ENCODE measurements around the gene FECH. TPM values are rescaled to one million over a fixed set of nuclear protein-coding genes. Genes with fewer than 3 reads are reported as not detected.
A peak's percentile ranks its signal among the peaks of the same experiment; 100 is the strongest.

The FECH gene
- total and polyA plus RNA-seq, 9 of the 15 experiments (the other 6 are each of a cell fraction or from before 2014, with no cell fraction given) = 19.8 to 170 (median 56.8) TPM

GRCh38 chr18:57583297-57583835 lies 3.1 kb downstream of the FECH start (continued):
- TF ChIP-seq ZMIZ1 (IDR thresholded peaks at IDR 0.05; ENCODE audit: low read depth in 2 of 2, low read length in 2 of 2) = peak in 1 of 2 experiments; percentile 89; a peak in 2 of 4 replicates
- peak; percentile 70; the same call in 1 of the 2 replicates for TF ChIP-seq ZNF589 (CRISPR knock-in tag; IDR thresholded peaks at IDR 0.05; ENCODE audit: low read depth)
- no peak for TF ChIP-seq RBM25 (IDR thresholded peaks at IDR 0.05; ENCODE audit: low read depth, low read length, severe bottlenecking)
- TF ChIP-seq SREBF2 (CRISPR knock-in tag; IDR thresholded peaks at IDR 0.05) = no peak
- no peak for TF ChIP-seq HNRNPH1 (optimal IDR thresholded peaks at IDR 0.05; ENCODE audit: low read depth, low read length)
- TF ChIP-seq MLX (CRISPR knock-in tag; conservative IDR thresholded peaks at IDR 0.05) = no peak
- TF ChIP-seq ZNF175 (CRISPR knock-in tag; IDR thresholded peaks at IDR 0.05; ENCODE audit: low read depth) = no peak
- no peak for TF ChIP-seq MYBL2 (IDR thresholded peaks at IDR 0.05; ENCODE audit: low read depth)
- no peak for TF ChIP-seq MYBL2 (CRISPR knock-in tag; IDR thresholded peaks at IDR 0.05; ENCODE audit: borderline replicate concordance)
- TF ChIP-seq ELF1 (tag; IDR thresholded peaks at IDR 0.05) = no peak
- no peak for TF ChIP-seq ZNF12 (CRISPR knock-in tag; IDR thresholded peaks at IDR 0.05)
- TF ChIP-seq HNRNPUL1 (IDR thresholded peaks at IDR 0.05; ENCODE audit: low read length) = no peak
- no peak for TF ChIP-seq BCLAF1 (IDR thresholded peaks at IDR 0.05; ENCODE audit: borderline replicate concordance in 1 of 2, control insufficient read depth in 1 of 2, low read depth in 2 of 2, low read length in 1 of 2)
- TF ChIP-seq GATA2 (CRISPR knock-in tag; IDR thresholded peaks at IDR 0.05) = peak; percentile 92
- no peak for TF ChIP-seq TSC22D4 (tag; IDR thresholded peaks at IDR 0.05)
- no peak for TF ChIP-seq ZFP91 (CRISPR knock-in tag; IDR thresholded peaks at IDR 0.05)
- no peak for TF ChIP-seq ZNF668 (CRISPR knock-in tag; IDR thresholded peaks at IDR 0.05)
